ENCODE results near the gene RPLP2. TPM values are rescaled to one million over a fixed set of nuclear protein-coding genes. Genes with fewer than 3 reads are reported as not detected.

Gene RPLP2
- total RNA-seq, 1 experiment from 2014 or later: 3,468 TPM

- ChIA-PET CTCF (interaction anchor here (1.2 kb wide), 1 partner anchor 60 kb away, joined by 5 read pairs; no protein-coding TSS in a partner anchor), POLR2A (no interaction called here)
- no peaks in the 10 kb centered on the region for H3K27me3 ChIP-seq (ENCODE audit: control insufficient read depth, insufficient read depth, low read length)
- no peaks in the 10 kb centered on the region for H3K9me3 ChIP-seq (ENCODE audit: control insufficient read depth, insufficient read depth, low read depth, low read length)
- TF ChIP-seq TCF7L2 (IDR thresholded peaks at IDR 0.05; ENCODE audit: low read depth, low read length): no peak
- TF ChIP-seq CTCF (IDR thresholded peaks at IDR 0.05): peak; percentile 98; the same call in 1 of the 2 replicates
- peak; percentile 64 for TF ChIP-seq POLR2AphosphoS5 (IDR thresholded peaks at IDR 0.05; ENCODE audit: low read depth, low read length)
- TF ChIP-seq SIN3A (IDR thresholded peaks at IDR 0.05; ENCODE audit: borderline replicate concordance, insufficient read depth, low read depth, low read length): peak; percentile 49; the same call in 1 of the 2 replicates
- no peak for TF ChIP-seq REST (IDR thresholded peaks at IDR 0.05; ENCODE audit: insufficient read depth in 1 of 2, low read depth in 2 of 2, low read length in 1 of 2)
- intact Hi-C loops (cut with micrococcal nuclease; ENCODE audit: unreplicated experiment): loop anchor here (2.0 kb wide), 1 partner anchor 68 kb away; no protein-coding TSS in a partner anchor
- H3K36me3 ChIP-seq (ENCODE audit: control insufficient read depth, insufficient read depth, low read length): peaks cover 6% of the 10 kb centered on the region; the same call in 1 of the 2 replicates
- no peak overlapping the region; the same call in 1 of the 2 replicates for H3K27ac ChIP-seq (ENCODE audit: low read length)
- DNase-seq (ENCODE audit: low read depth, low spot score): no peak
- peaks cover 25% of the 10 kb centered on the region for H3K4me1 ChIP-seq (ENCODE audit: control insufficient read depth, insufficient read depth, low read length)
- in situ Hi-C loops (cut with HindIII; ENCODE audit: low pct_unique_long_range_greater_than_20kb, low sequenced_read_pairs): no loop called here
- H3K4me3 ChIP-seq (ENCODE audit: low read depth in 2 of 2, low read length in 2 of 2): no peak overlapping the region
- ATAC-seq: peak; percentile 63
- BruUV-seq (replicated peaks): no TSS peak
Measured at GRCh38 chr11:765025-765801, 44.6 kb upstream of the RPLP2 start.

GRCh38 chr11:765802-766091 is 44.0 kb upstream of the RPLP2 start:
- DNase-seq (ENCODE audit: low read depth, low spot score) (no peak), ATAC-seq (no peak)
- H3K27ac ChIP-seq (ENCODE audit: low read length): peak overlapping the region; percentile 39
- ChIA-PET POLR2A (no interaction called here), CTCF (interaction anchor here (1.2 kb wide), 1 partner anchor 61 kb away, joined by 5 read pairs; no protein-coding TSS in a partner anchor)
- no peaks in the 10 kb centered on the region for H3K9me3 ChIP-seq (ENCODE audit: control insufficient read depth, insufficient read depth, low read depth, low read length)
- peaks cover 6% of the 10 kb centered on the region; the same call in 1 of the 2 replicates for H3K36me3 ChIP-seq (ENCODE audit: control insufficient read depth, insufficient read depth, low read length)
- intact Hi-C loops (cut with micrococcal nuclease; ENCODE audit: unreplicated experiment): loop anchor here (2.0 kb wide), 1 partner anchor 69 kb away; no protein-coding TSS in a partner anchor
- in situ Hi-C loops (cut with HindIII; ENCODE audit: low pct_unique_long_range_greater_than_20kb, low sequenced_read_pairs): no loop called here
- H3K27me3 ChIP-seq (ENCODE audit: control insufficient read depth, insufficient read depth, low read length): no peaks in the 10 kb centered on the region
- no TSS peak for BruUV-seq (replicated peaks)
- no peak for TF ChIP-seq TCF7L2 (IDR thresholded peaks at IDR 0.05; ENCODE audit: low read depth, low read length)
- H3K4me3 ChIP-seq (ENCODE audit: low read depth in 2 of 2, low read length in 2 of 2): no peak overlapping the region
- H3K4me1 ChIP-seq (ENCODE audit: control insufficient read depth, insufficient read depth, low read length): peaks cover 25% of the 10 kb centered on the region
